Muscle of leg (tissue), 11 donors: Measurements from ENCODE around the gene CUBN. TPM values are rescaled to one million over a fixed set of nuclear protein-coding genes. Genes with fewer than 3 reads are reported as not detected.

ENCODE experiments used
- DNase-seq: peaks from one replicate; pipeline ENCODE4 v3.0.0; 2013
- H3K27ac ChIP-seq: one replicate; pipeline ENCODE4 v1.5.1; 2013; ENCODE audit warnings: mild to moderate bottlenecking, low read length, control low read depth
- H3K27me3 ChIP-seq: one replicate; pipeline ENCODE4 v1.6.1; 2013; ENCODE audit warnings: low read length; ENCODE audit not compliant: control insufficient read depth, insufficient read depth
- H3K36me3 ChIP-seq: one replicate; pipeline ENCODE4 v1.6.1; 2013; ENCODE audit warnings: low read length; ENCODE audit not compliant: control insufficient read depth, insufficient read depth
- H3K4me1 ChIP-seq: one replicate; pipeline ENCODE4 v1.6.1; 2013; ENCODE audit warnings: low read length; ENCODE audit not compliant: control insufficient read depth, insufficient read depth
- H3K4me3 ChIP-seq: one replicate; pipeline ENCODE4 v1.5.1; 2013; ENCODE audit warnings: low read length, control low read depth
- H3K9me3 ChIP-seq: replicated peaks from 2 replicates; pipeline ENCODE4 v1.6.1; 2013; ENCODE audit warnings: low read depth, low read length; ENCODE audit not compliant: control insufficient read depth
- WGBS: methylation state at CpG from one replicate; pipeline ENCODE4 v1.1.5; 2013; ENCODE audit warnings: missing lambda C conversion rate; ENCODE audit not compliant: insufficient coverage; 5-methylcytosine and 5-hydroxymethylcytosine counted together
- polyA plus RNA-seq, 8 donors: library from polyadenylated mRNA; unstranded; fragments of 120-200 nt; gene quantifications; one replicate each; pipeline versions ENCODE4 v1.2.1 to v1.2.3, GENCODE V29; 2013; ENCODE audit warnings: inconsistent platforms in 1 of 8, low replicate concordance in 1 of 8; ENCODE audit not compliant: insufficient read length in 8 of 8, insufficient read depth in 1 of 8
- total RNA-seq: library from RNA; stranded (reverse); fragments of 120-200 nt; gene quantifications from one replicate; pipeline ENCODE4 v1.2.4, GENCODE V29; 2013

The CUBN gene
- total and polyA plus RNA-seq, 9 donors = 1.4 to 5.0 (median 2.0) TPM

DNA sequence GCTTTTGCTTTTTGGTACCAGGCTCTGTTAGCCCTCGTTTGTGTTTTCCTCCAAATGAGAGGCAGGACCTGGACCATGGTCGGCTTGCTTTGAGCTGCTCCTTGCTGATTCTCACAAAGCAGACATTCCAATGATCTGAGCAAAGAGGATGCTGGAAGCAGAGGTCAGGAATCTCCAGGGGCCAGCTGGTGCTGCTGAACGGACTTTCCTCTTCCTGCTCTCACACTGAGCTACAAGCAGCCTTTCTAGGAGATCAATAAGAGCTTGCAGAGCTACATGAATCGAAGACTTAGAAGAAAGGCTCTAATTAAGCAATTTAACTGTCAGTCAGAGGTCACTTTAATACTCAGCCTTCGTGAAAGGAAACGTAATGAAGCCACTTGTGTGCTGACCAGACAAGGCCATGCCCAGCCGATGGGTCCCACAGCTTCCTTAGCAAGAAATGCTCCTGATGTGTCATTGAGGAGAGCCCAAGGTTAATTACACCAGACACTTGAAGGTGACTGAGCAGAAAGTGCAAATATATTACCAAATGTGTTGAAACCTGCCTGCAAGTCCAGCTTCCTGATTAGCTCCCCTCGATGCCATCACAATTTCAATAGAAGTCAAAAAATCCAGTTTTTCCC is 161.1 kb downstream of the CUBN start:
- Histone ChIP-seq H3K36me3 (no peaks in the 10 kb centered on the region), H3K27ac (peak overlapping the region; percentile 78), H3K27me3 (no peaks in the 10 kb centered on the region), H3K9me3 (no peaks in the 10 kb centered on the region), H3K4me3 (no peak overlapping the region), H3K4me1 (peaks cover 29% of the 10 kb centered on the region)
- 18% methylated on average over 5 of the region's 8 CpGs for WGBS
- DNase-seq = peak; percentile 76

DNA sequence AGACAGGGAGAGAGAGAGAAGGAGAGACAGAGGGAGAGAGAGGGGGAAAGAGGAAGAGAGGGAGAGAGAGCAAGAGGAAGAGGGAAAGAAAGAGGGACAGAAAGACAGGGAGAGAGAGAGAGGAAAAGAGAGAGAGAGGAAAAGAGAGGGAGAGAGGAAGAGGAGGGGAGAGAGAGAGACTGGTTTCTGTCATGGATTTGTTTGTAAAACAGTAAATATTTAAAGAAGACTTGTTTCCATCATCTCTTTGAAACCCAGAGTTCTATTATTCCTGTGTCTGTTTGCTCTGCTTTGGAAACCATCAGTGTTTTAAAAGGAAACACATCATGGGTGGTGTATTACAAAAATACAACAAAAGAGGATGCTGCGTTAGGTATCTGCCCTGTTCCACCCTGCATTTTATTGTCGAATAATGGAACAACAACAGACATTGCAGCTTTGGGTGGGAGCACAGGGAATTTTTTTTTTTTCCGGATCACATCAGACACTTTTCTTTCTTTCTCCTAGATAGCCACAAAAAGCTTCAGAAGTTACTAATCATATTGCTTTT is 161.7 kb downstream of the CUBN start:
- H3K4me1 ChIP-seq = peaks cover 29% of the 10 kb centered on the region
- no peaks in the 10 kb centered on the region for H3K27me3 ChIP-seq
- H3K36me3 ChIP-seq = no peaks in the 10 kb centered on the region
- H3K9me3 ChIP-seq = no peaks in the 10 kb centered on the region
- WGBS = no CpG with 5 or more reads among the region's 3 CpGs
- no peak overlapping the region for H3K4me3 ChIP-seq
- no peak for DNase-seq
- peak overlapping the region; percentile 78 for H3K27ac ChIP-seq

DNA sequence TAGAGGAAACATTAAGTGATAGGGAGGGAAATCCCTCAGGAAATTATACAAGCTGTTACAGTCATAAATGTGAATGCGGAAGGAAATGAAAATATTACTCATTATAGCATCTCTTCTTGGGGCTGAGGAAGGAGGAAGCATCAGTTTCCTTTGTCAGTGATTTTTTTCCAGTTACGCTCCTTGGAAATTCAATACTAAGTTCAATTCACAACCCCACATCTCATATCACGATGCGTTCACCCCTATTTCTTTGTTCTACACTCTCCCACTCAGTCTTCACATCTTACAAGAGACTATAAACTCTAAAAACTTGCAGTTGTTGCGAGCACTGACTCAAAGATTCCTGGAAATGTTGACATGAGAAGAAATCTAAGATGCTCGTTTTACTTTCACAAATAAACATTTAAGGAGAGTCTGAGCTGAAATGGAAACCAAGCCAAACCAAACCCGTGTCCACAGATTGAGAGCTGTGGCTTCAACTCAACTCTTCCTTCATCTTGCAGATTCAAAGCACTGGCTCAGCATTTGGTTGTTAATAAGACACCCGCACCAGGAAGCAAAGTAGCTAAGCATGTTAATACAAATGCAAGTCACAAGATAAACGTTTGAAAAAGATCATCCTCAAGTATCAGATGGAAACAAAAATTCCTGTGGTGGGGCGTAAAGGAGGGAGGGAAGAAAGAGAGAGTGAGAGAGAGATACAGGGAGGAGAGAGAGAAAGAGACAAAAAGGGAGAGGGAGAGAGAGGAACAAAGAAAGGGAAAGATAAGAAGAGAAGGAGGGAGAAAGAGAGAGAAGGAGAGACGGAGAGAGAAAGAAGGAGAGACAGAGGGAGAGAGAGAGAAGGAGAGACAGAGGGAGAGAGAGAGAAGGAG is 162.4 kb downstream of the CUBN start:
- peak overlapping the region; percentile 78 for H3K27ac ChIP-seq
- no peaks in the 10 kb centered on the region for H3K9me3 ChIP-seq
- DNase-seq = peak; percentile 65
- WGBS = 59% methylated on average over 2 of the region's 11 CpGs
- H3K4me3 ChIP-seq = no peak overlapping the region
- H3K27me3 ChIP-seq = no peaks in the 10 kb centered on the region
- H3K36me3 ChIP-seq = no peaks in the 10 kb centered on the region
- peaks cover 29% of the 10 kb centered on the region for H3K4me1 ChIP-seq

DNA sequence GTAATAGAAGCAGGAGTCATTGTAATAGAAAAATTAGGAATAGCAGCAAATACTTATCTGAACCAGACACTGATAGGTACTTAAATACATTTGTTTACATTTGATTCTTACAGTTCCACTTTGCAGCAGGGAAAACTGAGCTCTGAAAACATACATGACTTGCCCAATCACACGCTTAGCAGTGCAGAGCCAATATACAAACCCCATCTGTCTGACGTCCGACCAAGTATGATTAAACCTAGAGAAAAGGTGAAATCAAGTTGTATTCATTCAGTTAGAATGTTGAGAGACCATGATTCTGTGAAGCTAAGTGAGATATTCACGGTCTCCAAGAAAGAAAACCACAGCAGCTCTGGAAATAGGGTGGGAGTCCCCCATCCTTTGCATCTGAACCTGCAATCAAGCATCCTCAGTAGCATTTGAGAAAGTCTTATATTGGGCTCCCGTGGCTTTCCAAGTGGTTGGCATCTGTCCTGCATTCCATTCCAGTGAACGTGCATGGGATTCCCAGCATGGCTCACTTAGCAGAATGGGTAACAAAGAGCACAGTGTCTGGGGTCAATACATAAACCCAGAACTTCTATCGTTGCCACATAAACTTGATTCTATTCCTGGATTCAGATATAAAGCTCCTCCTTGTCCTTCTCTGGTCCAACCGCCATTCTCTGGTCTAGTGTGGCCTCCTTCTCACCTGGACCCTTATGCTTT is 163.7 kb downstream of the CUBN start:
- DNase-seq = peak; percentile 85
- H3K9me3 ChIP-seq = no peaks in the 10 kb centered on the region
- H3K27ac ChIP-seq = peak overlapping the region; percentile 78
- WGBS = 62% methylated on average over 4 of the region's 8 CpGs
- peaks cover 29% of the 10 kb centered on the region for H3K4me1 ChIP-seq
- no peak overlapping the region for H3K4me3 ChIP-seq
- H3K36me3 ChIP-seq = no peaks in the 10 kb centered on the region
- no peaks in the 10 kb centered on the region for H3K27me3 ChIP-seq

DNA sequence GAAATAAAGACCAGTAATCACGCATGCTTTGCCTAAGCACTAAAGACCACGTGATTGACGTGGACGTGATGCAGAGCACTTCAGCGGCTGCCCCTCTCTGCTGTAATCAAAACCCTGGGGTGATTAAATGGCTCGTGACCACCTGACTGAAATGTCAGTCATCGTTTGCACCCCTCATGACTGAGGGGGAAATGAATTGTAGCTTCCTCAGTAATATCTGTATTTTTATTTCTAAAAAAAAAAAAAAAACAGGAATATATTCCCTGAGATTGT is 164.3 kb downstream of the CUBN start:
- H3K27ac ChIP-seq = peak overlapping the region; percentile 86
- no peaks in the 10 kb centered on the region for H3K27me3 ChIP-seq
- 64% methylated on average over 5 of the region's 7 CpGs for WGBS
- H3K4me3 ChIP-seq = no peak overlapping the region
- peaks cover 31% of the 10 kb centered on the region for H3K4me1 ChIP-seq
- no peaks in the 10 kb centered on the region for H3K9me3 ChIP-seq
- no peak for DNase-seq
- H3K36me3 ChIP-seq = no peaks in the 10 kb centered on the region

DNA sequence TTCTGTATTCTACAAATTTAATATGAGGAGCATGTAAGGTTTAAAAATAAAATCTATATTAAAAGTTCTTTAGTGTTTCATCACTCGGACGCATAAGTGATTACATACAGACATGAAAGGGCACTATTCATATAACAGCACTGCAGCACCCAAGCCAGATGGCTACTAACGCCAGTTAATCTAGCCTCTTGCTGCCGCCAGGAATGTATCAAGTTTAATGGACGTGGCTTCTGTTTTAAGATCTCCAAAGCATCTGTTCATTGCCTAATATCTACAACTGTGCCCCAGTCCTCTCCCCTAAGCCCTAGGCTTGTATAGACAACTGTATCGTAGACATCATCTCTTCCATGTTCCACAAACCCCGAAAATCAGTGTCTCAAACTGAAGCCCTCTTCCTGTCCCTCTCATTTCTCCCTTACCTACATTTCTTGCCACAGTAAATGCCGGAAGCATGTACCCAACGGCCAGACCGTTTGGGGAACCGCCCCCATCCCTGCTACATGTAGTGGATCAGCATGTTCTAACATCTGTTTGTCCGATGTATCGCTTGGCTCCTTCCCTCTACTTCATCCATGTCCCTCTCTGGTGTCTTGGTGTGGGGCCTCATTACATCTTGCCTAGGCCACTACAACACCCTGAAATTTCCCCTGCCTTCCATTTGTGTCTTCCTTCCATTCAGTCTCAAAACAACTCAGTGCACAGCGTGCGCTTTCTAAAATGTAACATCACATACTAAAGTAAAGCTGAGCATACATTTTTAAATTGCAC is 164.9 kb downstream of the CUBN start:
- WGBS = 69% methylated on average over 13 of the region's 15 CpGs
- Histone ChIP-seq H3K9me3 (no peaks in the 10 kb centered on the region), H3K36me3 (no peaks in the 10 kb centered on the region), H3K4me3 (no peak overlapping the region), H3K4me1 (peaks cover 31% of the 10 kb centered on the region), H3K27ac (peak overlapping the region; percentile 86), H3K27me3 (no peaks in the 10 kb centered on the region)
- peak; percentile 81 for DNase-seq

DNA sequence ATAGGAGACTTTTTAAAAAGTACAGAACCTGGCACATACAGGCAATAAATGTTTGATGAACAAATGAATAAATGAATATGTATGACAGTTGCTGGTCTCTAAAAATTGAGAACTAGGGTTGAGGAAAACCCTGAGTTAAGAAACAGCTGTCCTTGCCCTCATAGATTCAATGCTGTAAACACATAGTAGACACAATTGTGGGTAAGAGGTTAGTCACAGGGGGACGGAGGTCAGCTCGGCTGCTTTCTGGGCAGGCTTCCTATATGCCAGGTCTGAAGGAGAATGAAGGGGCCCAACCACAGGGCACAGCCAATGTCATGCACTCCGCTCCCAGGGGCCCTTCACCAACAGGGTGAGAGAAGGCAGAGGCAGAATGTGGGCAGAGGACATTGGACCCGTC is 169.1 kb downstream of the CUBN start:
- 100% methylated on average over 1 of the region's 4 CpGs for WGBS
- Histone ChIP-seq H3K27me3 (no peaks in the 10 kb centered on the region), H3K4me1 (peaks cover 9% of the 10 kb centered on the region), H3K36me3 (no peaks in the 10 kb centered on the region), H3K9me3 (no peaks in the 10 kb centered on the region), H3K27ac (no peak overlapping the region), H3K4me3 (no peak overlapping the region)
- DNase-seq = no peak

DNA sequence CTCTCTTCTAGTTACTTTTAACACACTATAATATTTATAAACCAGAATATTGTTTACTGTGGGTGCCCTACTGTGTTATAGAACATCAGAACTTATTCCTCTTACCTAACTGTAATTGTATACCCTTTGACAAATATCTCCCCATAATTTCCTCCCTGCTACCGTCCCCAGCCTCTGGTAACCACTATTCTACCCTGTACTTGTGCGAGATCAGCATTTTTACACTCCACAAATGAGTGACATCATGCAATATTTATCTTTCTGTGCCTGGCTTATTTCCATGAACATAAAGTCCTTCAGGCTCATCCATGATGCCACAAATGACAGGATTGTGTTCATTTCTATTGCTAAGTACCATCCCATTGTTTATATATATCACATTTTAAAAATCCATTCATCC is 172.6 kb downstream of the CUBN start:
- peaks cover 17% of the 10 kb centered on the region for H3K4me1 ChIP-seq
- 58% methylated on average over 2 of the region's 2 CpGs for WGBS
- no peaks in the 10 kb centered on the region for H3K36me3 ChIP-seq

DNA sequence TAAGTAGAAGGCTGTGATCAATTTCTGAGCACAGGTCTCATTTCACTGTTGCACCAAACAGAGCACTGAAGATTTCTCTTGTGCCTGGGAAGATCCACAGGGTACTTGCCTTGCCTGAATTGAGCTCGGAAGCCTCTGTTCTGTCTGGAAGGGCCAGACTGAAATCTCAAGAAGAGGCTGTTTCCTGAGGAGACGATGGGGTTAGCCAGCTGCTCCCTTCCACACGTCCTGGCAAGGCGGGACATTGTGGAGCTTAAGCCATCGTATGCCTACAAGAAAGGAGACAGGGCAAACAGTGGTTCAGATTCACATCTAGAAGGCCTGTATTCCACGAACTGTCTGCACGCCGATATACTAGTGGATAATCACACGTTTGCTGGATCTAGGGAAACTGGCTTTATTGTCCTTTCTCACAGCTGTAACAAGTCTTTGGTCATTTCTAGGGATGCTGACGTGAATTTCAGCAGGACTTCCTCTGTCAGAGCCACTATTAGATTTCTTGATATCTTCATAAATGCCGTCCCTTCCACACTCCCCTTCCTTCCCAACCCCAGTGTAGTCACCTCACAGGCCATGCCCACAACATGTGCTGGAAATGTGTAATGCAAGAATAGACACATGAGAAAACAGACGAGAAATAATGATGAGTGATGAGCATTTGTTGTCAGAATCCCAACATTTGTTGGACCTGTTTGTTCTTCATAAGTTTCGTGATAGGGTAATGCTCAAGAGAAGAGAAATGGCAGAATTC is 175.2 kb downstream of the CUBN start:
- Histone ChIP-seq H3K4me1 (peaks cover 25% of the 10 kb centered on the region), H3K27me3 (no peaks in the 10 kb centered on the region), H3K36me3 (no peaks in the 10 kb centered on the region), H3K9me3 (no peaks in the 10 kb centered on the region), H3K4me3 (no peak overlapping the region), H3K27ac (peak overlapping the region; percentile 59)
- DNase-seq = no peak
- 81% methylated on average over 11 of the region's 13 CpGs for WGBS

More for the DNA sequence above, 172.6 kb downstream of the CUBN start:
- DNase-seq = no peak
- Histone ChIP-seq H3K27ac (no peak overlapping the region), H3K4me3 (no peak overlapping the region), H3K9me3 (no peaks in the 10 kb centered on the region), H3K27me3 (no peaks in the 10 kb centered on the region)
